HepG2 (cell line): ENCODE measurements around the gene LURAP1L. TPM values are rescaled to one million over a fixed set of nuclear protein-coding genes. Genes with fewer than 3 reads are reported as not detected.

Experiments
- ATAC-seq: fragments of 200-7000 bp; cut with Tn5 transposase; 3 replicates; pipeline ENCODE4 v1.9.1; 2020; ENCODE audit warnings: mild to moderate bottlenecking, moderate library complexity
- BruUV-seq: library from RNA; stranded (reverse); fragments of 400-500 nt; replicated peaks from 2 replicates; lab custom pipeline; 2021; lab: Mats Ljungman, UMichigan
- CTCF ChIA-PET: fragments of 300-600 bp; formaldehyde crosslinking; extraction: SDS; loops from one replicate; lab custom pipeline; 2021; ENCODE audit warnings: low total read pairs, inconsistent platforms, low intra/inter-chr PET ratio; lab: Yijun Ruan, JAX
- POLR2A ChIA-PET: fragments of 350-600 bp; sonication (Branson Sonifier 250); formaldehyde crosslinking; loops from one replicate; lab custom pipeline; 2020; ENCODE audit warnings: antibody characterized with exemption, inconsistent platforms; lab: Yijun Ruan, JAX
- DNase-seq: peaks from one replicate; pipeline ENCODE4 v3.0.0-alpha.2; 2015; ENCODE audit warnings: low spot score
- FAIRE-seq: peaks from 3 replicates; lab custom pipeline; 2011; peaks lifted over from hg19 to GRCh38; lab: Jason Lieb, UNC
- H2AFZ ChIP-seq: one replicate; pipeline ENCODE4 v1.6.1; 2011; ENCODE audit warnings: low read length, inconsistent platforms
- H3K27ac ChIP-seq: fragments of 300-600 bp; 3 replicates; pipeline ENCODE4 v1.8.0; 2011; ENCODE audit warnings: mixed run types, mild to moderate bottlenecking, mixed read lengths, low read length, inconsistent platforms; ENCODE audit not compliant: insufficient read depth; ENCODE audit errors: extremely low read length
- H3K27me3 ChIP-seq, 2 experiments: fragments of 200-600 bp in 1 of 2; 2 replicates in 1 of 2; 3 replicates in 1 of 2; pipeline versions ENCODE4 v1.6.0 to v1.8.0; 2011; ENCODE audit warnings: low read length in 2 of 2, mild to moderate bottlenecking in 2 of 2, moderate library complexity in 2 of 2, inconsistent platforms in 1 of 2; ENCODE audit not compliant: insufficient read depth in 2 of 2, control insufficient read depth in 1 of 2
- H3K36me3 ChIP-seq, 2 experiments: fragments of 200-600 bp in 1 of 2; replicated peaks in 1 of 2; 2 replicates in 1 of 2; 3 replicates in 1 of 2; pipeline versions ENCODE4 v1.5.1 to v1.8.0; 2011; ENCODE audit warnings: low read length in 2 of 2, inconsistent platforms in 1 of 2; ENCODE audit not compliant: insufficient read depth in 2 of 2, control insufficient read depth in 1 of 2
- H3K4me1 ChIP-seq: 2 replicates; pipeline ENCODE4 v1.5.1; 2012; ENCODE audit warnings: low read length, inconsistent platforms; ENCODE audit not compliant: insufficient read depth
- H3K4me2 ChIP-seq: 2 replicates; pipeline ENCODE4 v1.6.0; 2011; ENCODE audit warnings: low read depth, low read length, inconsistent platforms
- H3K4me3 ChIP-seq, 3 experiments: fragments of 200-600 bp in 1 of 3; sonication (generic), shearing (Covaris generic) in 1 of 3; replicated peaks in 1 of 3; 2 replicates each; pipeline ENCODE4 v1.5.1; 2011 to 2016; ENCODE audit warnings: low read length in 3 of 3, inconsistent platforms in 2 of 3, low read depth in 2 of 3, mild to moderate bottlenecking in 2 of 3, control low read depth in 1 of 3, mixed read lengths in 1 of 3; ENCODE audit not compliant: insufficient read depth in 1 of 3
- H3K79me2 ChIP-seq: one replicate; pipeline ENCODE4 v1.6.1; 2011; ENCODE audit warnings: low read length, inconsistent platforms; ENCODE audit not compliant: insufficient read depth
- H3K9ac ChIP-seq: 2 replicates; pipeline ENCODE4 v1.6.0; 2011; ENCODE audit warnings: mild to moderate bottlenecking, low read depth, low read length, inconsistent platforms; ENCODE audit not compliant: insufficient read depth
- H3K9me3 ChIP-seq: 2 replicates; pipeline ENCODE4 v1.5.1; 2012; ENCODE audit warnings: mild to moderate bottlenecking, low read length
- H4K20me1 ChIP-seq: 2 replicates; pipeline ENCODE4 v1.6.0; 2011; ENCODE audit warnings: inconsistent platforms, mild to moderate bottlenecking, low read length, moderate library complexity; ENCODE audit not compliant: insufficient read depth
- AKAP8 ChIP-seq: sonication (generic); formaldehyde crosslinking; IDR thresholded peaks from 2 replicates; pipeline ENCODE4 v1.5.1; 2020; ENCODE audit warnings: mild to moderate bottlenecking, missing genetic modification reagents
- CEBPB ChIP-seq: IDR thresholded peaks from 2 replicates; pipeline ENCODE4 v1.6.1; 2011; ENCODE audit warnings: low read depth, low read length, improper control_type of control experiment, borderline replicate concordance
- FOSL2 ChIP-seq: sonication (generic); formaldehyde crosslinking; IDR thresholded peaks from 2 replicates; pipeline ENCODE4 v1.4.0; 2020; ENCODE audit warnings: missing genetic modification reagents
- FOXO1 ChIP-seq: sonication (generic); formaldehyde crosslinking; IDR thresholded peaks from 2 replicates; pipeline ENCODE4 v1.4.0; 2020; ENCODE audit warnings: missing genetic modification reagents
- GATAD2A ChIP-seq: IDR thresholded peaks from 2 replicates; pipeline ENCODE4 v1.6.1; 2016
- GZF1 ChIP-seq: sonication (generic); formaldehyde crosslinking; IDR thresholded peaks from 2 replicates; pipeline ENCODE4 v1.5.1; 2020; ENCODE audit warnings: mild to moderate bottlenecking, missing genetic modification reagents
- HCFC1 ChIP-seq: fragments of 150-350 bp; IDR thresholded peaks from 2 replicates; pipeline ENCODE4 v1.6.1; 2014; ENCODE audit warnings: low read depth, low read length
- KDM2A ChIP-seq: sonication (generic); formaldehyde crosslinking; IDR thresholded peaks from 2 replicates; pipeline ENCODE4 v1.4.0; 2020; ENCODE audit warnings: low read depth, missing genetic modification reagents, borderline replicate concordance
- MAF1 ChIP-seq: sonication (generic); formaldehyde crosslinking; IDR thresholded peaks from 2 replicates; pipeline ENCODE4 v1.5.0; 2020; ENCODE audit warnings: missing genetic modification reagents, borderline replicate concordance
- NCOA2 ChIP-seq: sonication (generic); formaldehyde crosslinking; IDR thresholded peaks from 2 replicates; pipeline ENCODE4 v1.8.0; 2022; ENCODE audit warnings: inconsistent platforms
- RARA ChIP-seq: IDR thresholded peaks from 2 replicates; pipeline ENCODE4 v1.6.1; 2016; ENCODE audit warnings: missing genetic modification reagents, missing compliant biosample characterization
- TP53 ChIP-seq: sonication (generic); formaldehyde crosslinking; conservative IDR thresholded peaks from 2 replicates; pipeline ENCODE4 v1.4.0; 2020; ENCODE audit warnings: missing genetic modification reagents
- ZKSCAN5 ChIP-seq: sonication (generic); formaldehyde crosslinking; IDR thresholded peaks from 2 replicates; pipeline ENCODE4 v1.5.1; 2020; ENCODE audit warnings: mild to moderate bottlenecking, missing genetic modification reagents
- ZNF629 ChIP-seq: sonication (generic); formaldehyde crosslinking; conservative IDR thresholded peaks from 2 replicates; pipeline ENCODE4 v1.5.0; 2020; ENCODE audit warnings: missing genetic modification reagents
- ZSCAN20 ChIP-seq: sonication (generic); formaldehyde crosslinking; IDR thresholded peaks from 2 replicates; pipeline ENCODE4 v1.4.0; 2020; ENCODE audit warnings: missing genetic modification reagents, mild to moderate bottlenecking, borderline replicate concordance
- ZSCAN5A ChIP-seq: sonication (generic); formaldehyde crosslinking; IDR thresholded peaks from 2 replicates; pipeline ENCODE4 v1.8.0; 2022; ENCODE audit warnings: mild to moderate bottlenecking, missing genetic modification reagents, borderline replicate concordance
- ZSCAN9 ChIP-seq: IDR thresholded peaks from 2 replicates; pipeline ENCODE4 v1.6.1; 2016; ENCODE audit warnings: borderline replicate concordance
- WGBS: methylation state at CpG from one replicate; pipeline ENCODE4 v1.1.6; 2017; ENCODE audit warnings: low lambda C conversion rate; 5-methylcytosine and 5-hydroxymethylcytosine counted together
- in situ Hi-C: cut with HindIII; loops from 2 replicates; pipeline ENCODE4 v1.10.0; 2017; ENCODE audit warnings: low pct_unique_long_range_greater_than_20kb; ENCODE audit not compliant: extremely low pct_ligation_motif_present
- intact Hi-C: fragments of 100-400 bp; cut with micrococcal nuclease; formaldehyde crosslinking; loops from one replicate; pipeline ENCODE4 v1.10.0; 2022; ENCODE audit not compliant: unreplicated experiment
- polyA plus RNA-seq, 8 experiments: library from polyadenylated mRNA; depleted of rRNA in 3 of 8; stranded (reverse) in 7 of 8; unstranded in 1 of 8; fragments of >200 nt; fragmentation: Illumina TruSeq in 4 of 8; extraction: Trizol in 4 of 8; gene quantifications; 2 replicates each; pipeline versions ENCODE4 v1.2.1 to v1.2.3, GENCODE V29; 2011 to 2016; ENCODE audit warnings: low read depth in 4 of 8, missing spikeins in 1 of 8, mixed read lengths in 1 of 8; ENCODE audit not compliant: insufficient read depth in 1 of 8
- total RNA-seq, 5 experiments: library from RNA; depleted of rRNA; stranded (reverse); fragments of >200 nt; fragmentation: Illumina TruSeq; extraction: Trizol; gene quantifications; 2 replicates each; pipeline ENCODE4 v1.2.3, GENCODE V29; 2016; ENCODE audit warnings: low read depth in 1 of 5

Gene LURAP1L
- total and polyA plus RNA-seq, 2 of the 13 experiments (the other 11 are each of a cell fraction or from before 2014, with no cell fraction given) = 6.7 to 16.6 TPM

GRCh38 chr9:12773562-12773961, 1.3 kb upstream of the LURAP1L start:
- Histone ChIP-seq H3K27me3 (no peaks in the 10 kb centered on the region; a peak in 1 of 5 replicates), H3K4me2 (no peak overlapping the region), H4K20me1 (no peaks in the 10 kb centered on the region), H3K9ac (no peak overlapping the region), H3K27ac (no peak overlapping the region), H2AFZ (no peak overlapping the region), H3K9me3 (no peaks in the 10 kb centered on the region), H3K4me1 (peaks cover 16% of the 10 kb centered on the region), H3K36me3 (no peaks in the 10 kb centered on the region), H3K4me3 (no peak overlapping the region), H3K79me2 (peaks cover 31% of the 10 kb centered on the region)
- no peak for ATAC-seq
- no peak for DNase-seq
- ChIA-PET CTCF (no interaction called here), POLR2A (interaction anchor here (7.4 kb wide), 1 partner anchor 43 kb away, joined by 342 read pairs; no protein-coding TSS in a partner anchor)
- in situ Hi-C loops (loop anchor here (10.0 kb wide), 1 partner anchor 49 kb away; no protein-coding TSS in a partner anchor), intact Hi-C loops (no loop called here)
- no TSS peak for BruUV-seq
- TF ChIP-seq GZF1 (peak; percentile 88; the same call in 1 of the 2 replicates), RARA (CRISPR knock-in tag) (no peak), GATAD2A (CRISPR knock-in tag) (0 out of 2 replicates have a peak, but pooled peaks have one; percentile 23), CEBPB (0 out of 2 replicates have a peak, but pooled peaks have one; percentile 39), ZKSCAN5 (CRISPR knock-in tag) (no peak)
- 12% methylated on average over 2 of the region's 2 CpGs for WGBS
- FAIRE-seq = no peak

GRCh38 chr9:12775679-12776512, 1.1 kb downstream of the LURAP1L start:
- POLR2A ChIA-PET = interaction anchor here (0.7 to 7.4 kb wide), 13 partner anchors 9 to 53 kb away, joined by 3 to 342 read pairs (median 8); no protein-coding TSS in a partner anchor
- CTCF ChIA-PET = interaction anchor here (0.9 to 1.3 kb wide), 2 partner anchors 41 to 109 kb away, joined by 3 to 7 read pairs; no protein-coding TSS in a partner anchor
- in situ Hi-C loops (loop anchor here (5.0 to 10.0 kb wide), 2 partner anchors 41 to 51 kb away; no protein-coding TSS in a partner anchor), intact Hi-C loops (loop anchor here (1.0 to 2.0 kb wide), 3 partner anchors 41 to 109 kb away; no protein-coding TSS in a partner anchor)
- peak; percentile 93 for ATAC-seq
- WGBS = 2% methylated on average over 27 of the region's 50 CpGs
- peak; percentile 43 for FAIRE-seq
- BruUV-seq = TSS peak; percentile 92
- peak overlapping the region; percentile 86 for H3K9ac ChIP-seq
- H2AFZ ChIP-seq = peak overlapping the region; percentile 56
- peak overlapping the region; percentile 97 for H3K27ac ChIP-seq
- no peaks in the 10 kb centered on the region for H3K9me3 ChIP-seq
- H3K4me1 ChIP-seq = peaks cover 24% of the 10 kb centered on the region
- peaks cover 40% of the 10 kb centered on the region for H3K79me2 ChIP-seq
- H3K27me3 ChIP-seq = no peaks in the 10 kb centered on the region; a peak in 1 of 5 replicates
- H3K36me3 ChIP-seq = no peaks in the 10 kb centered on the region
- peak overlapping the region; percentile 74 to 90 (median 84) for H3K4me3 ChIP-seq
- peak overlapping the region; percentile 85 for H3K4me2 ChIP-seq
- H4K20me1 ChIP-seq = no peaks in the 10 kb centered on the region
- DNase-seq = peak; percentile 88
- peak; percentile 98 for TF ChIP-seq FOXO1 (CRISPR knock-in tag)
- TF ChIP-seq ZSCAN9 (CRISPR knock-in tag) = no peak
- peak; percentile 94 for TF ChIP-seq ZSCAN5A (CRISPR knock-in tag)
- TF ChIP-seq FOSL2 (CRISPR knock-in tag) = peak; percentile 66
- peak; percentile 47; the same call in 1 of the 2 replicates for TF ChIP-seq AKAP8 (CRISPR knock-in tag)
- 0 out of 2 replicates have a peak, but pooled peaks have one; percentile 5 for TF ChIP-seq HCFC1
- TF ChIP-seq NCOA2 (CRISPR knock-in tag) = peak; percentile 63
- no peak; the same call in 1 of the 2 replicates for TF ChIP-seq TP53 (CRISPR knock-in tag)
- 0 out of 2 replicates have a peak, but pooled peaks have one; percentile 38 for TF ChIP-seq ZSCAN20 (CRISPR knock-in tag)
- no peak; the same call in none of the 2 replicates for TF ChIP-seq ZNF629 (CRISPR knock-in tag)
- TF ChIP-seq KDM2A (CRISPR knock-in tag) = peak; percentile 81
- TF ChIP-seq MAF1 = 0 out of 2 replicates have a peak, but pooled peaks have one; percentile 48
